Ovary (tissue), 9 donors: ENCODE results near the gene WASL. TPM values are rescaled to one million over a fixed set of nuclear protein-coding genes. Genes with fewer than 3 reads are reported as not detected.

Experiments
- DNase-seq, 5 donors: peaks; one replicate each; pipeline ENCODE4 v3.0.0-alpha.2; 2019 to 2020
- H3K27ac ChIP-seq, 2 donors: fragments of 200-600 bp; one replicate each; pipeline versions ENCODE4 v1.5.1 to v1.8.0; 2019 to 2022
- H3K27me3 ChIP-seq: fragments of 200-600 bp; one replicate; pipeline ENCODE4 v1.8.0; 2022
- H3K36me3 ChIP-seq: fragments of 200-600 bp; sonication (generic); one replicate; pipeline ENCODE4 v1.5.1; 2019
- H3K4me1 ChIP-seq: one replicate; pipeline ENCODE4 v1.8.1; 2013; ENCODE audit warnings: mild to moderate bottlenecking, moderate library complexity; ENCODE audit not compliant: insufficient read depth
- H3K4me3 ChIP-seq: fragments of 200-600 bp; sonication (generic); one replicate; pipeline ENCODE4 v1.5.1; 2017
- H3K9me3 ChIP-seq, 2 donors: fragments of 200-600 bp in 1 of 2; sonication (generic) in 1 of 2; one replicate each; pipeline versions ENCODE4 v1.5.1 to v1.8.1; 2013 to 2019; ENCODE audit warnings: mild to moderate bottlenecking in 1 of 2, moderate library complexity in 1 of 2
- CTCF ChIP-seq, 3 donors: fragments of 450-650 bp in 2 of 3; fragments of 200-600 bp in 1 of 3; IDR thresholded peaks; one replicate each; pipeline versions ENCODE4 v1.5.1 to v1.8.0; 2016 to 2022; ENCODE audit warnings: antibody characterized with exemption in 3 of 3, mild to moderate bottlenecking in 1 of 3
- EP300 ChIP-seq: sonication (generic); formaldehyde crosslinking; IDR thresholded peaks from one replicate; pipeline ENCODE4 v1.6.1; 2017; ENCODE audit warnings: antibody characterized with exemption
- POLR2A ChIP-seq: fragments of 450-650 bp; IDR thresholded peaks from one replicate; pipeline ENCODE4 v1.6.1; 2017; ENCODE audit warnings: antibody characterized with exemption, mild to moderate bottlenecking, moderate library complexity
- WGBS, 3 donors: extraction: QIAGEN DNeasy Blood & Tissue Kit in 1 of 3; methylation state at CpG; one replicate each; pipeline versions ENCODE4 v1.1.5 to v1.1.7; 2013 to 2017; 5-methylcytosine and 5-hydroxymethylcytosine counted together
- intact Hi-C, 4 donors: fragments of 100-400 bp; cut with DNase I; formaldehyde crosslinking; loops; one replicate each; pipeline versions ENCODE4 v1.11.0 to v1.15.1; 2022 to 2023
- polyA plus RNA-seq, 2 donors: library from polyadenylated mRNA; stranded (reverse); fragments of 200-250 nt in 1 of 2; fragments of 350-450 nt in 1 of 2; fragmentation: Illumina TruSeq in 1 of 2; extraction: RNeasy Lipid Tissue Mini Kit (QIAGEN cat#74804) in 1 of 2; gene quantifications; one replicate each; pipeline ENCODE4 v1.2.3, GENCODE V29; 2013 to 2014
- total RNA-seq, 7 donors: library from RNA; depleted of rRNA in 2 of 7; stranded (reverse); fragments of >200 nt in 2 of 7; fragmentation: NEBNext Ultra II Directional in 3 of 7; extraction: Animal tissue kit (Norgen Biotek cat#: 25700) in 3 of 7; gene quantifications; one replicate each; pipeline versions ENCODE4 v1.1.0 to v1.2.4, GENCODE V29; 2016 to 2023
- donor health status: DM: no; HTN: no; CAD: no; lungs with moderate emphysema.
- donor health status: DM: no; HTN: no; CAD: no.
- donor health status: Bipolar disorder and iron deficiency.
- donor health status: DM: yes; HTN: yes; CAD: no.
- donor health status: DM: no; HTN: no; CAD: no.
- donor health status: DM: yes; HTN: yes; CAD: no.

WASL gene
- total and polyA plus RNA-seq, 9 donors: 29.1 to 71.5 (median 45.0) TPM

DNA sequence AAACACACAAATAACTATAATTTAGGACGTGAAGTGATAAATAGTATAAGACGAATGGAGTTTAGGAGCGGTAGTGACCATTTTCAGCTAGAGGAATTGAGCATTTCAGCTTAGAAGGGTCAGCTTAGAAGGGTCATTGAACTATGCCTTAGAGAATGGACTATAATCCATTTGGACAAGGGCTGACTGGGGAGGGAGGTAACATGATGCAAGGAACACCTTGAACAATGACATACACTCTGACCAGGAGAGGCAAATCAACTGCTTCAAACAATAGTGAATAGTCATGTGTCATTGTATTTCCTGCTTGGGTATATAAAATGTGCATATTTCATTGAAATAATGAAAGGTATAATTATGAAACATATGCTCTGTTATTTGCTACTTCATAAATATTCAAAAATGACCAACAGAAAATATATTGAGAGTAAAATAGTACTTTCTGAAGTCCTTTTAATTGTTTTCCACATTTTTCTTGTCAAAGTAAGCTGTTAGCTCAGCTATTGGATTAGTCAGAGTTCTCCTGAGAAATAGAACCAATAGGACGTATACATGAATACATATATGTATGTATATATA is 40.5 kb upstream of the WASL start:
- 94 to 95% (median 95%) methylated on average over 4 of the region's 4 CpGs for WGBS, 3 donors

DNA sequence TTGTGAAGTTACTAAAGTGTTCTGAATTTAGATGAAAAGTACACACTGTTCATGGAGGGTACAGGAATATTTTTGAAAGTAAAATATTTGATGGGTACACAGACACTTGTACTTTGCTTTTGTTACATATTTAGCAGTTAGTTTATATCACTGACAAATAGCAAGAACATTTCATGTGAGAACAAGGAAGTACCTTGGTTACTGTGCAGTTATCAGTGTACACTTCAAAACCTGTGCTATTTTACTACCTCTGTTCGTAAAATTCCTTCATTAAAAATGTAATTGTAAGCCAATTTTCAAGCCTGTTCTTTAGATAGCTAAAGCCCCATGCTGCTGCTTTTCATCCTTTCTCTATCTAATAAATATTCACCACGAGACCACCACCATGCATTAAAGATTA is 39.8 kb upstream of the WASL start:
- Histone ChIP-seq H3K4me3 (no peak overlapping the region), H3K27me3 (no peaks in the 10 kb centered on the region), H3K9me3 (no peaks in the 10 kb centered on the region), H3K36me3 (no peaks in the 10 kb centered on the region), H3K4me1 (peaks cover 7% of the 10 kb centered on the region), H3K27ac (no peak overlapping the region)
- 74 to 84% (median 83%) methylated on average over 2 of the region's 2 CpGs for WGBS, 3 donors
- intact Hi-C loops: no loop called here
- TF ChIP-seq EP300 (no peak), CTCF (IDR thresholded peaks at IDR 0.05) (no peak), POLR2A (no peak)
- no peak for DNase-seq

More for the DNA sequence above, 40.5 kb upstream of the WASL start:
- intact Hi-C loops: no loop called here
- no peak for DNase-seq
- Histone ChIP-seq H3K9me3 (no peaks in the 10 kb centered on the region), H3K4me3 (no peak overlapping the region), H3K36me3 (no peaks in the 10 kb centered on the region), H3K4me1 (peaks cover 7% of the 10 kb centered on the region), H3K27ac (no peak overlapping the region), H3K27me3 (no peaks in the 10 kb centered on the region)
- TF ChIP-seq CTCF (IDR thresholded peaks at IDR 0.05): no peak
- TF ChIP-seq POLR2A: no peak
- no peak for TF ChIP-seq EP300

DNA sequence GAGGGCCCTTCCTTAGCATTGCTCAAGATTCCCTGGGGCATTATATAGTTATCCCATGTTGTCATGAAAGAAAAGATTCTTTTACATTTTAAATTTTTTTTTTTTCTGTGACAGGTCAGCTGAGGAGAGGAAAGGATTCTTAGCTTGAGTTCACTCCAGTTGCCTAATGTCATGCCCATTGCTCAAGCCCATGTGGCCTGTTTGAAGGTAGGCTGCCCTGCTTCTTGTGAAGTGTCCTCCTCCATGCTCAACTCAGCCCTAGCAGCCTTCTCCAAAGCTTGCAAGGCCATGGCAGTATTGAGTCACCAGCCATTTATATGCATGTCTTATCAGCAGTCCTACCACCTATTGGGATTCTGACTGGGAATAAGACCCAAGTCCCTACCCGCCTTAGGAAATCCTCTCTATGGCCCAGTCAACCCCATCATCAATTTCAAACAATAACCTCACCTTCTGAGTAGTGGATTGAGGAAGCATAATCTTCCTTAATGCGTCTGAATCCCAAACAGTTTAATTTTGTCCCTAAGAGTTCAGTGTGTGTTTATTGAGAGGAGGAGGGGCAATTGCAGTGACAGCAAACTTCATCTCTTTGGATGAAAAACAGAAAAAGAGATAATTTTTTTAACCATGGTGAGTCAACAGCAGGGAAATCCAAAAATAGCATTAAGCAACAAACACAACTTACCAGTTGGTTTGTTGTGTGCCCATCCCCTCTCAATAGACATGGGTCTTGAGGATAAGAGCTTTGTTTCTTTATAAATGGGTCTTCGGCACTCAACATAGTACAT is 38.6 kb upstream of the WASL start:
- Histone ChIP-seq H3K27me3 (no peaks in the 10 kb centered on the region), H3K27ac (no peak overlapping the region), H3K9me3 (no peaks in the 10 kb centered on the region), H3K4me1 (peaks cover 7% of the 10 kb centered on the region), H3K36me3 (no peaks in the 10 kb centered on the region), H3K4me3 (no peak overlapping the region)
- 88 to 93% (median 90%) methylated on average over 3 of the region's 3 CpGs for WGBS, 3 donors
- intact Hi-C loops: no loop called here
- no peak for TF ChIP-seq POLR2A
- TF ChIP-seq EP300: no peak
- TF ChIP-seq CTCF (IDR thresholded peaks at IDR 0.05): no peak
- no peak for DNase-seq

DNA sequence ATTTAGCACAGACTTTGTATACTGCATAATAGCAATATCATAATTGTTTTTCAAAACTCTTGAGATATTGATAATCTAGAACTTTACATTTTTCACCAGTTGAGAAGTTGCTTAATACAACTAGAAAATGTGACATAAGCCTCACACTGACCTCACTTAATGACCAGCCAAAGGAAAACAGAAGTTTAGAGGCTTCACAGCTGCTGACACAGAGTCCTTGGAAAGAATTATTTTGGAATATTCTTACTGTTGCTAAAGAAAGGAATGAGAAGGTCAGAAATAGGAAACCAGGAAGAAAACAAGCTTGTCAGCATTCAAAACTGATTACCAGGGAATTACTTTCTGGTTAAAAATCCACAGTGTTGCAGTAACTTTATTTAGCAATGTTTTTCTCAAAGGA is 35.5 kb upstream of the WASL start:
- H3K27ac ChIP-seq: peak overlapping the region in 1 of 2 donors; percentile 65
- H3K4me3 ChIP-seq: no peak overlapping the region
- peaks cover 7% of the 10 kb centered on the region for H3K4me1 ChIP-seq
- H3K27me3 ChIP-seq: no peaks in the 10 kb centered on the region
- intact Hi-C loops: no loop called here
- H3K36me3 ChIP-seq: no peaks in the 10 kb centered on the region
- peak in 2 of 5 donors; percentile 23 to 32 for DNase-seq
- TF ChIP-seq EP300: no peak
- TF ChIP-seq POLR2A: no peak
- no peak for TF ChIP-seq CTCF (IDR thresholded peaks at IDR 0.05)
- H3K9me3 ChIP-seq: no peaks in the 10 kb centered on the region
